ENCODE results near the gene C6orf62. TPM values are rescaled to one million over a fixed set of nuclear protein-coding genes. Genes with fewer than 3 reads are reported as not detected.

C6orf62 gene
- polyA plus RNA-seq, 1 donor from 2014 or later, result 105 TPM

DNA sequence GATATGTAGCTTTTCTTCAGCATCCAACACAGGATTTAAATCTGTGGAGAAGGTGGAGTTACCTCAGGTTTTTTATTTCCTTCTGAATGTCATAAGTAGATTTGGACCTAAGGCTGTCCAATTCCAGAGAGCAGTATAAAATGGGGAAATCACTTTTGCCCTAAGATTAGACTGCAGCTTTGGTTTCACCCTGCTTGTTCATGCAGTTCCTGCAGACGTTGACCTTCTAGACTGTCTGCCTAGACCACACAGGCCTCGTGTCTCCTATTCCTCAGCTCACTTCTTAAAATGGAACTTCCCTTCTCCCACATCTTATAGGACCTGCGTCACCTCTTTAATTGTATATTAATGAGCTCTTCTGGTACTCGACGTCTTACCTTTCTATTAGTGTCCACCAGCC, 26.0 kb upstream of the C6orf62 start:
- no peaks in the 10 kb centered on the region for H3K36me3 ChIP-seq (ENCODE audit: insufficient read depth, low read length)
- no peaks in the 10 kb centered on the region for H3K9me3 ChIP-seq (ENCODE audit: low read length)
- H2AFZ ChIP-seq (ENCODE audit: low read depth, low read length), result no peak overlapping the region
- H3K27ac ChIP-seq (ENCODE audit: low read length), result no peak overlapping the region
- H3K9ac ChIP-seq (ENCODE audit: low read length), result no peak overlapping the region
- H3F3A ChIP-seq (ENCODE audit: insufficient read depth, low read length, poor library complexity, severe bottlenecking), result no peaks in the 10 kb centered on the region
- no peak for TF ChIP-seq EZH2 (IDR thresholded peaks at IDR 0.05; ENCODE audit: borderline replicate concordance, insufficient read depth, low read length, poor library complexity, severe bottlenecking)
- TF ChIP-seq, protein P1, sequence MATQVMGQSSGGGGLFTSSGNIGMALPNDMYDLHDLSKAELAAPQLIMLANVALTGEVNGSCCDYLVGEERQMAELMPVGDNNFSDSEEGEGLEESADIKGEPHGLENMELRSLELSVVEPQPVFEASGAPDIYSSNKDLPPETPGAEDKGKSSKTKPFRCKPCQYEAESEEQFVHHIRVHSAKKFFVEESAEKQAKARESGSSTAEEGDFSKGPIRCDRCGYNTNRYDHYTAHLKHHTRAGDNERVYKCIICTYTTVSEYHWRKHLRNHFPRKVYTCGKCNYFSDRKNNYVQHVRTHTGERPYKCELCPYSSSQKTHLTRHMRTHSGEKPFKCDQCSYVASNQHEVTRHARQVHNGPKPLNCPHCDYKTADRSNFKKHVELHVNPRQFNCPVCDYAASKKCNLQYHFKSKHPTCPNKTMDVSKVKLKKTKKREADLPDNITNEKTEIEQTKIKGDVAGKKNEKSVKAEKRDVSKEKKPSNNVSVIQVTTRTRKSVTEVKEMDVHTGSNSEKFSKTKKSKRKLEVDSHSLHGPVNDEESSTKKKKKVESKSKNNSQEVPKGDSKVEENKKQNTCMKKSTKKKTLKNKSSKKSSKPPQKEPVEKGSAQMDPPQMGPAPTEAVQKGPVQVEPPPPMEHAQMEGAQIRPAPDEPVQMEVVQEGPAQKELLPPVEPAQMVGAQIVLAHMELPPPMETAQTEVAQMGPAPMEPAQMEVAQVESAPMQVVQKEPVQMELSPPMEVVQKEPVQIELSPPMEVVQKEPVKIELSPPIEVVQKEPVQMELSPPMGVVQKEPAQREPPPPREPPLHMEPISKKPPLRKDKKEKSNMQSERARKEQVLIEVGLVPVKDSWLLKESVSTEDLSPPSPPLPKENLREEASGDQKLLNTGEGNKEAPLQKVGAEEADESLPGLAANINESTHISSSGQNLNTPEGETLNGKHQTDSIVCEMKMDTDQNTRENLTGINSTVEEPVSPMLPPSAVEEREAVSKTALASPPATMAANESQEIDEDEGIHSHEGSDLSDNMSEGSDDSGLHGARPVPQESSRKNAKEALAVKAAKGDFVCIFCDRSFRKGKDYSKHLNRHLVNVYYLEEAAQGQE (IDR thresholded peaks at IDR 0.05; ENCODE audit: borderline replicate concordance), result no peak
- no peak for TF ChIP-seq TAF1 (IDR thresholded peaks at IDR 0.05; ENCODE audit: low read depth)
- TF ChIP-seq, protein P2, sequence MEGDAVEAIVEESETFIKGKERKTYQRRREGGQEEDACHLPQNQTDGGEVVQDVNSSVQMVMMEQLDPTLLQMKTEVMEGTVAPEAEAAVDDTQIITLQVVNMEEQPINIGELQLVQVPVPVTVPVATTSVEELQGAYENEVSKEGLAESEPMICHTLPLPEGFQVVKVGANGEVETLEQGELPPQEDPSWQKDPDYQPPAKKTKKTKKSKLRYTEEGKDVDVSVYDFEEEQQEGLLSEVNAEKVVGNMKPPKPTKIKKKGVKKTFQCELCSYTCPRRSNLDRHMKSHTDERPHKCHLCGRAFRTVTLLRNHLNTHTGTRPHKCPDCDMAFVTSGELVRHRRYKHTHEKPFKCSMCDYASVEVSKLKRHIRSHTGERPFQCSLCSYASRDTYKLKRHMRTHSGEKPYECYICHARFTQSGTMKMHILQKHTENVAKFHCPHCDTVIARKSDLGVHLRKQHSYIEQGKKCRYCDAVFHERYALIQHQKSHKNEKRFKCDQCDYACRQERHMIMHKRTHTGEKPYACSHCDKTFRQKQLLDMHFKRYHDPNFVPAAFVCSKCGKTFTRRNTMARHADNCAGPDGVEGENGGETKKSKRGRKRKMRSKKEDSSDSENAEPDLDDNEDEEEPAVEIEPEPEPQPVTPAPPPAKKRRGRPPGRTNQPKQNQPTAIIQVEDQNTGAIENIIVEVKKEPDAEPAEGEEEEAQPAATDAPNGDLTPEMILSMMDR (IDR thresholded peaks at IDR 0.05; ENCODE audit: poor library complexity, severe bottlenecking), result no peak
- H3K4me3 ChIP-seq (ENCODE audit: low read length), result no peak overlapping the region
- H4K20me1 ChIP-seq (ENCODE audit: insufficient read depth), result no peaks in the 10 kb centered on the region
- no peaks in the 10 kb centered on the region for H3K79me2 ChIP-seq (replicated peaks; ENCODE audit: insufficient read depth, low read length)
- no peaks in the 10 kb centered on the region for H3K27me3 ChIP-seq (ENCODE audit: insufficient read depth, low read depth, low read length)
- no peak overlapping the region for H3K4me2 ChIP-seq (ENCODE audit: low read length)
- no peaks in the 10 kb centered on the region for H3K9me2 ChIP-seq (ENCODE audit: insufficient read depth, low read length)

DNA sequence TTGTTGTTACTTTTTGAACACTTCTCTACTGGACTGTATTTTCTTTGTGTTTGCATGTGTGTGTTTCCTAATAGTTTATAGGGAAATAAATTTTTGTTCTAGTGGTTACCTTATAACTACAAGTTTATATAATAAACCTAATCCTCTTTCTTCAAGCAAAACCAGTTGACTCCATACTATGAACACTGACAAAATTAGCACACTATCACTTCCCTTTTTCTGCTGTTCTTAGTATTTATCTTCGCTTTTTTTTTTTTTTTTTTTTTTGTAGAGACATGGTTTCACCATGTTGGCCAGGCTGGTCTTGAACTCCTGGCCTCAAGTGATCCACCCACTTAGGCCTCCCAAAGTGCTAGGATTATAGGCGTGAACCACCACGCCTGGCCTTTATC, 25.0 kb upstream of the C6orf62 start:
- H3F3A ChIP-seq (ENCODE audit: insufficient read depth, low read length, poor library complexity, severe bottlenecking), result no peaks in the 10 kb centered on the region
- no peaks in the 10 kb centered on the region for H3K9me3 ChIP-seq (ENCODE audit: low read length)
- no peak overlapping the region for H3K27ac ChIP-seq (ENCODE audit: low read length)
- H2AFZ ChIP-seq (ENCODE audit: low read depth, low read length), result no peak overlapping the region
- no peaks in the 10 kb centered on the region for H3K9me2 ChIP-seq (ENCODE audit: insufficient read depth, low read length)
- H3K27me3 ChIP-seq (ENCODE audit: insufficient read depth, low read depth, low read length), result no peaks in the 10 kb centered on the region
- no peaks in the 10 kb centered on the region for H4K20me1 ChIP-seq (ENCODE audit: insufficient read depth)
- H3K4me2 ChIP-seq (ENCODE audit: low read length), result no peak overlapping the region
- H3K9ac ChIP-seq (ENCODE audit: low read length), result no peak overlapping the region
- H3K36me3 ChIP-seq (ENCODE audit: insufficient read depth, low read length), result no peaks in the 10 kb centered on the region
- H3K79me2 ChIP-seq (replicated peaks; ENCODE audit: insufficient read depth, low read length), result no peaks in the 10 kb centered on the region
- no peak overlapping the region for H3K4me3 ChIP-seq (ENCODE audit: low read length)
- TF ChIP-seq EZH2 (IDR thresholded peaks at IDR 0.05; ENCODE audit: borderline replicate concordance, insufficient read depth, low read length, poor library complexity, severe bottlenecking), result no peak
- TF ChIP-seq, protein P1 (IDR thresholded peaks at IDR 0.05; ENCODE audit: borderline replicate concordance), result no peak
- no peak for TF ChIP-seq MXI1 (conservative IDR thresholded peaks at IDR 0.05; ENCODE audit: poor library complexity, severe bottlenecking)
- TF ChIP-seq SMC3 (conservative IDR thresholded peaks at IDR 0.05; ENCODE audit: poor library complexity), result no peak
- TF ChIP-seq RAD21 (conservative IDR thresholded peaks at IDR 0.05), result no peak
- TF ChIP-seq POLR2AphosphoS5 (IDR thresholded peaks at IDR 0.05), result no peak
- TF ChIP-seq EP300 (conservative IDR thresholded peaks at IDR 0.05; ENCODE audit: poor library complexity, severe bottlenecking), result no peak
- TF ChIP-seq TAF1 (IDR thresholded peaks at IDR 0.05; ENCODE audit: low read depth), result no peak
- TF ChIP-seq, protein P2 (IDR thresholded peaks at IDR 0.05; ENCODE audit: poor library complexity, severe bottlenecking), result no peak
